ENCODE data around the gene CCDC81. TPM values are rescaled to one million over a fixed set of nuclear protein-coding genes. Genes with fewer than 3 reads are reported as not detected.

CCDC81 gene
- polyA plus RNA-seq, 1 donor (not counting 4 experiments of a cell fraction or from before 2014, with no cell fraction given): 0.42 TPM

DNA sequence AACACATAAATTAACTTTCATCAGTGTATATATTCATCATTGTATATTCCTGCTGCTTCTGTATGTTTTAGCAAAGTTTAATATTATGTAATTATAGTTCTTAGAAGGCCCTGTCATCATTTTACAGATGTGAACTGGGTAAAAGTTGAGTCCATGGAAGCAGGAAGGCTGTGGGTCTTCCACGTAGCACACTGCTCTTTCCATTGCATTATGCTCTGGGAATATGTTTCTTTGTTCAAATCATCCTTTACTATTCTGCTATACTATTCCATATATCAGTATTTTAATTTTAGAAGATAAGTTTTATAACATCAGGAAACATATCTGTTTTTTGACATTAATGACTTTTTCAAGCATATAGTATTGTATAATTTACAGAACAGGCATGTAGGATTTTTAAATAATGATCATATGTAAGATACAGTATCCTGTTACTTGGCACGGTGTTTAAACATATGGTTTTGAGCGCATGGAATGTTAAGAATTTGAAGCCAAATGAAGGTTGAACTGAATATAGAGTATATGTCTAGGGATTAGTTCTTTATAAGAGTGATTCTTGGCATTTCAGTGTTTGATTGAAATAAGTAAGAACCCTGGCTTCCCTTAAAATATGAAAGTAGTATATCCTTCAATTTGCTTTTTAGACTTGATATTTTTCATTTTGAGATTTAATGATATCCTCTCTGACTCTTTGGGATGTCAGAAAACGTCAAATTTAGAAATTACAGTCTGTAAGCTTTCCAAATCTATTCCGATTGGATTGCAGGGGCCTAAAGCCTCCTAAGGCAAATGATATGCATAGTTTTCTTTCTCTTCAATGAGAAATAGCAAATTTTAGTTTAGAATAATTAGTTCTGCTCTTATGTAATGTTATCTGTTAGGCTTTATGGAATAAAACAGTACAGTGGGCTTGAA, 8.6 kb downstream of the CCDC81 start:
- H3K79me2 ChIP-seq (ENCODE audit: control insufficient read depth, insufficient read depth, low read length): no peaks in the 10 kb centered on the region
- dilution Hi-C loops (cut with MboI; ENCODE audit: extremely low pct_ligation_motif_present, low sequenced_read_pairs): no loop called here
- H4K20me1 ChIP-seq (ENCODE audit: control insufficient read depth, extremely low read depth, insufficient read depth, low read length): no peaks in the 10 kb centered on the region
- H3K27me3 ChIP-seq (ENCODE audit: control insufficient read depth, extremely low read depth, insufficient read depth, low read length): no peaks in the 10 kb centered on the region
- no peak overlapping the region for H3K4me2 ChIP-seq (ENCODE audit: control insufficient read depth, extremely low read depth, insufficient read depth, low read depth, low read length)
- no peaks in the 10 kb centered on the region for H3K9me3 ChIP-seq (ENCODE audit: control insufficient read depth, low read depth, low read length)
- H3K4me1 ChIP-seq (ENCODE audit: control insufficient read depth, extremely low read depth, insufficient read depth, low read length): no peaks in the 10 kb centered on the region
- no peak overlapping the region for H3K27ac ChIP-seq (ENCODE audit: control insufficient read depth, insufficient read depth, low read length)
- TF ChIP-seq, protein P1, sequence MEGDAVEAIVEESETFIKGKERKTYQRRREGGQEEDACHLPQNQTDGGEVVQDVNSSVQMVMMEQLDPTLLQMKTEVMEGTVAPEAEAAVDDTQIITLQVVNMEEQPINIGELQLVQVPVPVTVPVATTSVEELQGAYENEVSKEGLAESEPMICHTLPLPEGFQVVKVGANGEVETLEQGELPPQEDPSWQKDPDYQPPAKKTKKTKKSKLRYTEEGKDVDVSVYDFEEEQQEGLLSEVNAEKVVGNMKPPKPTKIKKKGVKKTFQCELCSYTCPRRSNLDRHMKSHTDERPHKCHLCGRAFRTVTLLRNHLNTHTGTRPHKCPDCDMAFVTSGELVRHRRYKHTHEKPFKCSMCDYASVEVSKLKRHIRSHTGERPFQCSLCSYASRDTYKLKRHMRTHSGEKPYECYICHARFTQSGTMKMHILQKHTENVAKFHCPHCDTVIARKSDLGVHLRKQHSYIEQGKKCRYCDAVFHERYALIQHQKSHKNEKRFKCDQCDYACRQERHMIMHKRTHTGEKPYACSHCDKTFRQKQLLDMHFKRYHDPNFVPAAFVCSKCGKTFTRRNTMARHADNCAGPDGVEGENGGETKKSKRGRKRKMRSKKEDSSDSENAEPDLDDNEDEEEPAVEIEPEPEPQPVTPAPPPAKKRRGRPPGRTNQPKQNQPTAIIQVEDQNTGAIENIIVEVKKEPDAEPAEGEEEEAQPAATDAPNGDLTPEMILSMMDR (optimal IDR thresholded peaks at IDR 0.05 in 1 of 3, IDR thresholded peaks at IDR 0.05 in 1 of 3, conservative IDR thresholded peaks at IDR 0.05 in 1 of 3; ENCODE audit: extremely low read depth in 1 of 3, insufficient read depth in 2 of 3, low read length in 3 of 3): no peak
- no peak for TF ChIP-seq EZH2 (IDR thresholded peaks at IDR 0.05; ENCODE audit: low read length)
- no peaks in the 10 kb centered on the region for H3K9me1 ChIP-seq (ENCODE audit: control insufficient read depth, extremely low read depth, insufficient read depth, low read length)
- no peak overlapping the region for H3K9ac ChIP-seq (ENCODE audit: control insufficient read depth, extremely low read depth, insufficient read depth, low read length)
- H3K36me3 ChIP-seq (ENCODE audit: control insufficient read depth in 2 of 2, extremely low read depth in 1 of 2, insufficient read depth in 2 of 2, low read length in 2 of 2): no peaks in the 10 kb centered on the region
- no peak for DNase-seq (ENCODE audit: low read depth, low spot score)
- H3K4me3 ChIP-seq (ENCODE audit: control insufficient read depth in 2 of 3, extremely low read depth in 1 of 3, insufficient read depth in 2 of 3, low read depth in 1 of 3, low read length in 3 of 3): no peak overlapping the region
- no peak for FAIRE-seq
- H2AFZ ChIP-seq (ENCODE audit: control insufficient read depth, low read length): no peak overlapping the region

- dilution Hi-C loops (cut with MboI; ENCODE audit: extremely low pct_ligation_motif_present, low sequenced_read_pairs): no loop called here
- Histone ChIP-seq H3K9ac (ENCODE audit: control insufficient read depth, extremely low read depth, insufficient read depth, low read length) (no peak overlapping the region), H3K4me1 (ENCODE audit: control insufficient read depth, extremely low read depth, insufficient read depth, low read length) (no peaks in the 10 kb centered on the region), H2AFZ (ENCODE audit: control insufficient read depth, low read length) (no peak overlapping the region), H3K27me3 (ENCODE audit: control insufficient read depth, extremely low read depth, insufficient read depth, low read length) (no peaks in the 10 kb centered on the region), H3K9me1 (ENCODE audit: control insufficient read depth, extremely low read depth, insufficient read depth, low read length) (no peaks in the 10 kb centered on the region), H3K9me3 (ENCODE audit: control insufficient read depth, low read depth, low read length) (no peaks in the 10 kb centered on the region), H3K4me3 (ENCODE audit: control insufficient read depth in 2 of 3, extremely low read depth in 1 of 3, insufficient read depth in 2 of 3, low read depth in 1 of 3, low read length in 3 of 3) (no peak overlapping the region), H3K4me2 (ENCODE audit: control insufficient read depth, extremely low read depth, insufficient read depth, low read depth, low read length) (no peak overlapping the region), H3K27ac (ENCODE audit: control insufficient read depth, insufficient read depth, low read length) (no peak overlapping the region), H4K20me1 (ENCODE audit: control insufficient read depth, extremely low read depth, insufficient read depth, low read length) (no peaks in the 10 kb centered on the region), H3K79me2 (ENCODE audit: control insufficient read depth, insufficient read depth, low read length) (no peaks in the 10 kb centered on the region), H3K36me3 (ENCODE audit: control insufficient read depth in 2 of 2, extremely low read depth in 1 of 2, insufficient read depth in 2 of 2, low read length in 2 of 2) (no peaks in the 10 kb centered on the region)
- FAIRE-seq (no peak), DNase-seq (ENCODE audit: low read depth, low spot score) (no peak)
- TF ChIP-seq EZH2 (IDR thresholded peaks at IDR 0.05; ENCODE audit: low read length): no peak
- TF ChIP-seq, protein P1 (optimal IDR thresholded peaks at IDR 0.05 in 1 of 3, IDR thresholded peaks at IDR 0.05 in 1 of 3, conservative IDR thresholded peaks at IDR 0.05 in 1 of 3; ENCODE audit: extremely low read depth in 1 of 3, insufficient read depth in 2 of 3, low read length in 3 of 3): no peak
These were observed 11.6 kb downstream of the CCDC81 start for GRCh38 chr11:86386283-86386682.
